ENCODE results near the gene RCAN3. TPM values are rescaled to one million over a fixed set of nuclear protein-coding genes. Genes with fewer than 3 reads are reported as not detected.

The RCAN3 gene
- total RNA-seq, 1 donor from 2014 or later, result 14.5 TPM

DNA sequence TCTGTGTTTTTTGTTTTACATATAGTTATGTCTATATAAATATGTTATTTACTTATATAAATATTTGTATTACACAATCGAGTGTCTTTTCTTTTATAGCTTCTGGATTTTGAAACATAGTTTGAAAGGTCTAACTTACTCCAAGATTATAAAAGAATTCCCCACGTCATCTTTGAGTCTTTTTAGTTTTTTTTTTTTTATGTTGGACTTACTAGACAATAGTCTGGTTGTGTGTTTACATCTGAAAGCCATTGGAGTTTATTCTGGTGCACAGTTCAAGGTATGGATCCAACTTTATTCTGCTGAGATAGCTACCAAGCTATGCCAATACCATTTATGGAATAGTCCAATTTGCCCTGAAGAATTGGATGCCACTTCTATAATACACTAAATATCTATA is 26.1 kb upstream of the RCAN3 start:
- Mint-ChIP-seq H3K36me3 (ENCODE audit: low read depth) (no peaks in the 10 kb centered on the region), H3K4me1 (ENCODE audit: low read depth) (peaks cover 3% of the 10 kb centered on the region), H3K27me3 (ENCODE audit: low read depth) (no peaks in the 10 kb centered on the region), H3K9me3 (ENCODE audit: low read depth) (no peaks in the 10 kb centered on the region), H3K27ac (ENCODE audit: unreplicated experiment) (no peak overlapping the region), H3K4me3 (ENCODE audit: unreplicated experiment) (no peak overlapping the region)
- no peak for TF ChIP-seq CTCF (IDR thresholded peaks at IDR 0.05)
- DNase-seq (ENCODE audit: low spot score), result no peak

- no peak overlapping the region for H3K4me3 Mint-ChIP-seq (ENCODE audit: unreplicated experiment)
These were observed 25.3 kb upstream of the RCAN3 start for GRCh38 chr1:24477309-24477708.

GRCh38 chr1:24481101-24481500 is 21.5 kb upstream of the RCAN3 start:
- no peak for DNase-seq (ENCODE audit: low spot score)
- no peak overlapping the region for H3K27ac Mint-ChIP-seq (ENCODE audit: unreplicated experiment)
- H3K9me3 Mint-ChIP-seq (ENCODE audit: low read depth), result no peaks in the 10 kb centered on the region
- H3K4me3 Mint-ChIP-seq (ENCODE audit: unreplicated experiment), result no peak overlapping the region
- no peaks in the 10 kb centered on the region for H3K27me3 Mint-ChIP-seq (ENCODE audit: low read depth)
- TF ChIP-seq CTCF (IDR thresholded peaks at IDR 0.05), result no peak
- H3K36me3 Mint-ChIP-seq (ENCODE audit: low read depth), result no peaks in the 10 kb centered on the region
- peaks cover 3% of the 10 kb centered on the region for H3K4me1 Mint-ChIP-seq (ENCODE audit: low read depth)

More at GRCh38 chr1:24477309-24477708, 25.3 kb upstream of the RCAN3 start:
- DNase-seq (ENCODE audit: low spot score), result no peak
- Mint-ChIP-seq H3K36me3 (ENCODE audit: low read depth) (no peaks in the 10 kb centered on the region), H3K4me1 (ENCODE audit: low read depth) (peaks cover 3% of the 10 kb centered on the region), H3K9me3 (ENCODE audit: low read depth) (no peaks in the 10 kb centered on the region), H3K27ac (ENCODE audit: unreplicated experiment) (no peak overlapping the region), H3K27me3 (ENCODE audit: low read depth) (no peaks in the 10 kb centered on the region)
- no peak for TF ChIP-seq CTCF (IDR thresholded peaks at IDR 0.05)

- H3K4me3 Mint-ChIP-seq (ENCODE audit: unreplicated experiment), result no peak overlapping the region
- TF ChIP-seq CTCF (IDR thresholded peaks at IDR 0.05), result no peak
- no peaks in the 10 kb centered on the region for H3K27me3 Mint-ChIP-seq (ENCODE audit: low read depth)
- no peaks in the 10 kb centered on the region for H3K9me3 Mint-ChIP-seq (ENCODE audit: low read depth)
- H3K4me1 Mint-ChIP-seq (ENCODE audit: low read depth), result peaks cover 3% of the 10 kb centered on the region
- DNase-seq (ENCODE audit: low spot score), result no peak
- H3K27ac Mint-ChIP-seq (ENCODE audit: unreplicated experiment), result no peak overlapping the region
- H3K36me3 Mint-ChIP-seq (ENCODE audit: low read depth), result no peaks in the 10 kb centered on the region
These were observed 20.6 kb upstream of the RCAN3 start for GRCh38 chr1:24481843-24482610.

- Mint-ChIP-seq H3K4me3 (ENCODE audit: unreplicated experiment) (no peak overlapping the region), H3K27me3 (ENCODE audit: low read depth) (no peaks in the 10 kb centered on the region), H3K4me1 (ENCODE audit: low read depth) (peaks cover 3% of the 10 kb centered on the region), H3K36me3 (ENCODE audit: low read depth) (no peaks in the 10 kb centered on the region), H3K27ac (ENCODE audit: unreplicated experiment) (no peak overlapping the region), H3K9me3 (ENCODE audit: low read depth) (no peaks in the 10 kb centered on the region)
- no peak for TF ChIP-seq CTCF (IDR thresholded peaks at IDR 0.05)
- no peak for DNase-seq (ENCODE audit: low spot score)
These were observed 19.2 kb upstream of the RCAN3 start for GRCh38 chr1:24483441-24483840.
